ENCODE measurements around the gene ASXL1.

ASXL1 gene

GRCh38 chr20:32468313-32468640 is 110.1 kb downstream of the ASXL1 start:
- no peak for DNase-seq

- DNase-seq = no peak
Measured at GRCh38 chr20:32468860-32469259, 110.7 kb downstream of the ASXL1 start.

GRCh38 chr20:32470025-32470861 is 112.1 kb downstream of the ASXL1 start:
- DNase-seq = peak in 1 of 2 donors; percentile 24

- DNase-seq = no peak
Measured at GRCh38 chr20:32470940-32471339, 112.8 kb downstream of the ASXL1 start.

- no peak for DNase-seq
Measured at GRCh38 chr20:32472581-32473207, 114.6 kb downstream of the ASXL1 start.

- no peak for DNase-seq
Measured at GRCh38 chr20:32473231-32474008, 115.3 kb downstream of the ASXL1 start.

GRCh38 chr20:32474009-32474716 is 116.0 kb downstream of the ASXL1 start:
- DNase-seq = no peak

GRCh38 chr20:32474717-32474966 is 116.5 kb downstream of the ASXL1 start:
- DNase-seq = no peak

- DNase-seq = peak; percentile 30 to 51
Measured at GRCh38 chr20:32474967-32475811, 117.1 kb downstream of the ASXL1 start.

GRCh38 chr20:32476684-32477593 is 118.8 kb downstream of the ASXL1 start:
- DNase-seq = no peak

GRCh38 chr20:32477594-32478512 is 119.7 kb downstream of the ASXL1 start:
- no peak for DNase-seq

- no peak for DNase-seq
Measured at GRCh38 chr20:32478576-32478975, 120.4 kb downstream of the ASXL1 start.

GRCh38 chr20:32479012-32479411 is 120.9 kb downstream of the ASXL1 start:
- DNase-seq = no peak

GRCh38 chr20:32479697-32480171 is 121.6 kb downstream of the ASXL1 start:
- no peak for DNase-seq

GRCh38 chr20:32480371-32481241 is 122.5 kb downstream of the ASXL1 start:
- no peak for DNase-seq

GRCh38 chr20:32481311-32482142 is 123.4 kb downstream of the ASXL1 start:
- no peak for DNase-seq

GRCh38 chr20:32482143-32482441 is 124.0 kb downstream of the ASXL1 start:
- no peak for DNase-seq

All from bone marrow (tissue), 2 donors.